Testis (tissue), 2 donors: ENCODE data around the gene SRGAP1.

Experiments used
- POLR2A ChIP-seq: fragments of 450-650 bp; IDR thresholded peaks from one replicate; pipeline ENCODE4 v1.6.1; 2017; ENCODE audit warnings: antibody characterized with exemption, mild to moderate bottlenecking, moderate library complexity
- TF ChIP-seq, protein P1 (sequence below), 3 experiments: fragments of 450-650 bp in 2 of 3; fragments of 200-600 bp in 1 of 3; sonication (generic) in 1 of 3; IDR thresholded peaks; one replicate each; pipeline ENCODE4 v1.5.1; 2016 to 2019; ENCODE audit warnings: antibody characterized with exemption in 3 of 3, mild to moderate bottlenecking in 2 of 3, moderate library complexity in 1 of 3

DNA sequence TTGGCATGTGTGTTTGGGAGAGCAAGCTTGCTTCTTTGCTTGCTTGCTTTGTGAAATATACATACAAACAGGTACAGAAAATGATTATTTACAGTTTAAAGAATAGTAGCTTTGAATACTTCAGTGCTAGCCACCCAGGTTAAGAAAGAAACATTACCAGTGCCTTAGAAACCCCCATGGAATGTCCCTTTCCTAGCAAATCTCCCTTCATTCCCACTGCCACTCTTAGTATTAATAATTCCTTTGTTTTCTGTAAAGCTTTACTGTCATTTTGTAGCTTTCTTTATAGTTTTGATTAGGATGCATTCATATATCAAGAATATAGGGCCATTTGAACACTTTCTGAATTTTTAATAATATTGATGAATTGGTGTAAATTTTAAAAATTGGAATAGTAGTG is 9.5 kb downstream of the SRGAP1 start:
- TF ChIP-seq, protein P1, sequence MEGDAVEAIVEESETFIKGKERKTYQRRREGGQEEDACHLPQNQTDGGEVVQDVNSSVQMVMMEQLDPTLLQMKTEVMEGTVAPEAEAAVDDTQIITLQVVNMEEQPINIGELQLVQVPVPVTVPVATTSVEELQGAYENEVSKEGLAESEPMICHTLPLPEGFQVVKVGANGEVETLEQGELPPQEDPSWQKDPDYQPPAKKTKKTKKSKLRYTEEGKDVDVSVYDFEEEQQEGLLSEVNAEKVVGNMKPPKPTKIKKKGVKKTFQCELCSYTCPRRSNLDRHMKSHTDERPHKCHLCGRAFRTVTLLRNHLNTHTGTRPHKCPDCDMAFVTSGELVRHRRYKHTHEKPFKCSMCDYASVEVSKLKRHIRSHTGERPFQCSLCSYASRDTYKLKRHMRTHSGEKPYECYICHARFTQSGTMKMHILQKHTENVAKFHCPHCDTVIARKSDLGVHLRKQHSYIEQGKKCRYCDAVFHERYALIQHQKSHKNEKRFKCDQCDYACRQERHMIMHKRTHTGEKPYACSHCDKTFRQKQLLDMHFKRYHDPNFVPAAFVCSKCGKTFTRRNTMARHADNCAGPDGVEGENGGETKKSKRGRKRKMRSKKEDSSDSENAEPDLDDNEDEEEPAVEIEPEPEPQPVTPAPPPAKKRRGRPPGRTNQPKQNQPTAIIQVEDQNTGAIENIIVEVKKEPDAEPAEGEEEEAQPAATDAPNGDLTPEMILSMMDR (IDR thresholded peaks at IDR 0.05) = no peak
- no peak for TF ChIP-seq POLR2A
